Measurements from ENCODE around the gene DELE1. TPM values are rescaled to one million over a fixed set of nuclear protein-coding genes. Genes with fewer than 3 reads are reported as not detected.

DELE1 gene
- total and polyA plus RNA-seq, 4 donors, result 46.3 to 141 (median 69.2) TPM

GRCh38 chr5:141934099-141934844 is 10.6 kb downstream of the DELE1 start:
- DNase-seq (no peak), ATAC-seq (ENCODE audit: insufficient read depth, low FRiP score) (no peak)
- Histone ChIP-seq H3K9ac (ENCODE audit: insufficient read depth in 1 of 2, low read length in 2 of 2) (no peak overlapping the region), H3K36me3 (ENCODE audit: control insufficient read depth in 4 of 4, insufficient read depth in 4 of 4, low read length in 4 of 4) (peaks cover 26 to 66% (median 43%) of the 10 kb centered on the region in 4 donors), H3K27ac (ENCODE audit: low read depth in 1 of 2, low read length in 1 of 2) (peak overlapping the region in 1 of 2 donors; percentile 0), H3K9me3 (ENCODE audit: control insufficient read depth in 4 of 4, insufficient read depth in 3 of 4, low read length in 3 of 4) (no peaks in the 10 kb centered on the region), H3K27me3 (ENCODE audit: control insufficient read depth in 3 of 3, insufficient read depth in 3 of 3, low read length in 2 of 3) (no peaks in the 10 kb centered on the region), H3K4me3 (no peak overlapping the region), H3K4me1 (ENCODE audit: control insufficient read depth in 5 of 5, insufficient read depth in 5 of 5, low read length in 5 of 5) (peaks cover 0 to 5% (median 0%) of the 10 kb centered on the region in 5 donors)
- 68 to 86% methylated on average over 11 of the region's 11 CpGs for WGBS, 2 donors
- no peak for TF ChIP-seq CTCF (IDR thresholded peaks at IDR 0.05; ENCODE audit: control extremely low read depth, extremely low read depth)

GRCh38 chr5:141935538-141935937 is 11.9 kb downstream of the DELE1 start:
- H3K36me3 ChIP-seq (ENCODE audit: control insufficient read depth in 4 of 4, insufficient read depth in 4 of 4, low read length in 4 of 4), result peaks cover 14 to 59% (median 34%) of the 10 kb centered on the region in 4 donors
- H3K27me3 ChIP-seq (ENCODE audit: control insufficient read depth in 3 of 3, insufficient read depth in 3 of 3, low read length in 2 of 3), result no peaks in the 10 kb centered on the region
- no peak for TF ChIP-seq CTCF (IDR thresholded peaks at IDR 0.05; ENCODE audit: control extremely low read depth, extremely low read depth)
- H3K4me3 ChIP-seq, result no peak overlapping the region
- ATAC-seq (ENCODE audit: insufficient read depth, low FRiP score) (no peak), DNase-seq (no peak)
- H3K9me3 ChIP-seq (ENCODE audit: control insufficient read depth in 4 of 4, insufficient read depth in 3 of 4, low read length in 3 of 4), result no peaks in the 10 kb centered on the region
- 94 to 97% methylated on average over 4 of the region's 4 CpGs for WGBS, 2 donors
- no peak overlapping the region for H3K9ac ChIP-seq (ENCODE audit: insufficient read depth in 1 of 2, low read length in 2 of 2)
- peaks cover 0 to 5% (median 0%) of the 10 kb centered on the region in 5 donors for H3K4me1 ChIP-seq (ENCODE audit: control insufficient read depth in 5 of 5, insufficient read depth in 5 of 5, low read length in 5 of 5)
- no peak overlapping the region for H3K27ac ChIP-seq (ENCODE audit: low read depth in 1 of 2, low read length in 1 of 2)

GRCh38 chr5:141940695-141941271 is 17.1 kb downstream of the DELE1 start:
- ATAC-seq (ENCODE audit: insufficient read depth, low FRiP score) (no peak), DNase-seq (no peak)
- Histone ChIP-seq H3K27ac (ENCODE audit: low read depth in 1 of 2, low read length in 1 of 2) (peak overlapping the region in 1 of 2 donors; percentile 72), H3K27me3 (ENCODE audit: control insufficient read depth in 3 of 3, insufficient read depth in 3 of 3, low read length in 2 of 3) (peaks cover 0 to 4% (median 0%) of the 10 kb centered on the region in 3 donors), H3K4me3 (no peak overlapping the region), H3K9ac (ENCODE audit: insufficient read depth in 1 of 2, low read length in 2 of 2) (no peak overlapping the region), H3K9me3 (ENCODE audit: control insufficient read depth in 4 of 4, insufficient read depth in 3 of 4, low read length in 3 of 4) (no peaks in the 10 kb centered on the region), H3K4me1 (ENCODE audit: control insufficient read depth in 5 of 5, insufficient read depth in 5 of 5, low read length in 5 of 5) (peaks cover 0 to 14% (median 4%) of the 10 kb centered on the region in 5 donors), H3K36me3 (ENCODE audit: control insufficient read depth in 4 of 4, insufficient read depth in 4 of 4, low read length in 4 of 4) (peaks cover 7 to 33% (median 8%) of the 10 kb centered on the region in 4 donors)
- WGBS, 2 donors, result 24 to 29% methylated on average over 6 of the region's 6 CpGs
- TF ChIP-seq CTCF (IDR thresholded peaks at IDR 0.05; ENCODE audit: control extremely low read depth, extremely low read depth), result no peak
